Measurements from ENCODE around the gene CRYBB1. TPM values are rescaled to one million over a fixed set of nuclear protein-coding genes. Genes with fewer than 3 reads are reported as not detected.

The CRYBB1 gene
- polyA plus RNA-seq, 1 of the 3 experiments (the other 2 are of a cell fraction) = 0.05 TPM

GRCh38 chr22:26559961-26560575, 57.8 kb downstream of the CRYBB1 start:
- H3K4me1 ChIP-seq (ENCODE audit: control insufficient read depth in 1 of 2, insufficient read depth in 2 of 2, low read depth in 1 of 2, low read length in 1 of 2) = no peaks in the 10 kb centered on the region; a peak in 1 of 4 replicates
- H3K27ac ChIP-seq (ENCODE audit: low read depth in 2 of 2, low read length in 1 of 2) = no peak overlapping the region
- no peaks in the 10 kb centered on the region for H4K20me1 ChIP-seq (ENCODE audit: insufficient read depth)
- ChIA-PET POLR2A (no interaction called here), CTCF (interaction anchor here (1.0 to 1.1 kb wide), 2 partner anchors 25 to 99 kb away, joined by 3 read pairs; no protein-coding TSS in a partner anchor)
- H3K36me3 ChIP-seq (replicated peaks in 1 of 2; ENCODE audit: control insufficient read depth in 1 of 2, insufficient read depth in 2 of 2, low read length in 1 of 2) = no peaks in the 10 kb centered on the region
- H3K27me3 ChIP-seq (ENCODE audit: insufficient read depth) = no peaks in the 10 kb centered on the region
- H3K4me3 ChIP-seq (ENCODE audit: low read depth in 2 of 2, low read length in 1 of 2) = no peak overlapping the region
- H3K9ac ChIP-seq = no peak overlapping the region
- H3F3A ChIP-seq (replicated peaks; ENCODE audit: insufficient read depth) = no peaks in the 10 kb centered on the region
- WGBS (ENCODE audit: low lambda C conversion rate) = 94% methylated on average over 12 of the region's 13 CpGs
- H2AFZ ChIP-seq (ENCODE audit: low read depth) = no peak overlapping the region
- no peaks in the 10 kb centered on the region for H3K9me3 ChIP-seq
- H3K79me2 ChIP-seq (ENCODE audit: insufficient read depth) = peaks cover 32% of the 10 kb centered on the region; the same call in 1 of the 2 replicates
- no peak for TF ChIP-seq MXI1 (IDR thresholded peaks at IDR 0.05; ENCODE audit: low read depth, low read length)
- TF ChIP-seq RXRA (IDR thresholded peaks at IDR 0.05; ENCODE audit: borderline replicate concordance, low read depth) = no peak
- TF ChIP-seq ZBTB33 (IDR thresholded peaks at IDR 0.05; ENCODE audit: borderline replicate concordance, low read depth) = no peak
- TF ChIP-seq GATA2 (CRISPR knock-in tag; IDR thresholded peaks at IDR 0.05) = no peak
- TF ChIP-seq IRF3 (IDR thresholded peaks at IDR 0.05; ENCODE audit: low read depth, low read length) = no peak
- no peak for TF ChIP-seq CTCF (IDR thresholded peaks at IDR 0.05)
- no peak for TF ChIP-seq GABPA (IDR thresholded peaks at IDR 0.05; ENCODE audit: low read depth)
- no peaks in the 10 kb centered on the region for H3K9me2 ChIP-seq
- no peak overlapping the region for H3K4me2 ChIP-seq
- no peak for DNase-seq

GRCh38 chr22:26558248-26558895, 59.5 kb downstream of the CRYBB1 start:
- no peak for DNase-seq
- TF ChIP-seq EZH2phosphoT487 (IDR thresholded peaks at IDR 0.05; ENCODE audit: borderline replicate concordance, low read depth) (no peak), TEAD4 (IDR thresholded peaks at IDR 0.05; ENCODE audit: borderline replicate concordance, insufficient read depth) (no peak), SIN3A (IDR thresholded peaks at IDR 0.05; ENCODE audit: borderline replicate concordance, low read depth, low read length) (no peak), TCF12 (IDR thresholded peaks at IDR 0.05) (no peak), GABPA (IDR thresholded peaks at IDR 0.05; ENCODE audit: low read depth) (no peak), ELF1 (IDR thresholded peaks at IDR 0.05) (no peak), FOXJ3 (CRISPR knock-in tag; IDR thresholded peaks at IDR 0.05) (no peak)
- CTCF ChIA-PET = no interaction called here
- H3K9me3 ChIP-seq = no peaks in the 10 kb centered on the region
- H3K9ac ChIP-seq = no peak overlapping the region
- peaks cover 40% of the 10 kb centered on the region; the same call in 1 of the 2 replicates for H3K79me2 ChIP-seq (ENCODE audit: insufficient read depth)
- no peak overlapping the region for H3K4me2 ChIP-seq
- H3K27me3 ChIP-seq (ENCODE audit: insufficient read depth) = no peaks in the 10 kb centered on the region
- no peak overlapping the region for H2AFZ ChIP-seq (ENCODE audit: low read depth)
- H3K36me3 ChIP-seq (replicated peaks in 1 of 2; ENCODE audit: control insufficient read depth in 1 of 2, insufficient read depth in 2 of 2, low read length in 1 of 2) = no peaks in the 10 kb centered on the region
- H3K27ac ChIP-seq (ENCODE audit: low read depth in 2 of 2, low read length in 1 of 2) = peak overlapping the region in 1 of 2 experiments; percentile 47; a peak in 1 of 4 replicates
- H3K4me1 ChIP-seq (ENCODE audit: control insufficient read depth in 1 of 2, insufficient read depth in 2 of 2, low read depth in 1 of 2, low read length in 1 of 2) = peaks cover 0 to 3% of the 10 kb centered on the region in 2 experiments; a peak in 1 of 4 replicates
- H3K9me2 ChIP-seq = no peaks in the 10 kb centered on the region
- POLR2A ChIA-PET = no interaction called here
- H4K20me1 ChIP-seq (ENCODE audit: insufficient read depth) = no peaks in the 10 kb centered on the region
- peaks cover 4% of the 10 kb centered on the region for H3F3A ChIP-seq (replicated peaks; ENCODE audit: insufficient read depth)
- WGBS (ENCODE audit: low lambda C conversion rate) = 86% methylated on average over 3 of the region's 3 CpGs
- H3K4me3 ChIP-seq (ENCODE audit: low read depth in 2 of 2, low read length in 1 of 2) = no peak overlapping the region
